Posterior cingulate gyrus (tissue), 11 donors: ENCODE measurements around the gene NR1D1.

ENCODE experiments used
- DNase-seq, 10 donors: peaks; one replicate each; pipeline versions ENCODE4 v3.0.0 to v3.0.0-alpha.2; 2020 to 2021; ENCODE audit warnings: mixed read lengths in 3 of 10
- intact Hi-C: fragments of 100-400 bp; cut with DNase I; formaldehyde crosslinking; loops from one replicate; pipeline ENCODE4 v1.15.1; 2023

Gene NR1D1

GRCh38 chr17:40068129-40068581 is 32.2 kb downstream of the NR1D1 start:
- peak in 3 of 10 donors; percentile 23 to 79 (median 76) for DNase-seq
- intact Hi-C loops = loop anchor here (2.0 kb wide), 1 partner anchor 41 kb away; no protein-coding TSS in a partner anchor

- intact Hi-C loops = loop anchor here (2.0 kb wide), 1 partner anchor 41 kb away; no protein-coding TSS in a partner anchor
Observed at GRCh38 chr17:40067710-40068109, 32.7 kb downstream of the NR1D1 start.

GRCh38 chr17:40065769-40066510 is 34.4 kb downstream of the NR1D1 start:
- intact Hi-C loops = no loop called here
- DNase-seq = peak in 4 of 10 donors; percentile 29 to 87 (median 54)

More at GRCh38 chr17:40067710-40068109, 32.7 kb downstream of the NR1D1 start:
- no peak for DNase-seq

- intact Hi-C loops = no loop called here
- DNase-seq = peak in 4 of 10 donors; percentile 29 to 81 (median 48)
Observed at GRCh38 chr17:40064971-40065768, 35.2 kb downstream of the NR1D1 start.

GRCh38 chr17:40063901-40064531 is 36.4 kb downstream of the NR1D1 start:
- intact Hi-C loops = no loop called here
- DNase-seq = peak in 5 of 10 donors; percentile 40 to 90 (median 50)

GRCh38 chr17:40063187-40063771 is 37.1 kb downstream of the NR1D1 start:
- DNase-seq = peak in 4 of 10 donors; percentile 29 to 91 (median 72)
- intact Hi-C loops = no loop called here

- DNase-seq = peak in 8 of 10 donors; percentile 63 to 96 (median 79)
- intact Hi-C loops = loop anchor here (1.0 kb wide), 1 partner anchor 13 kb away; no protein-coding TSS in a partner anchor
Observed at GRCh38 chr17:40062329-40063186, 37.8 kb downstream of the NR1D1 start, which contains the start of gene THRA. THRA (plus strand) TSS chr17:40062965; CDS start chr17:40074489, 11,524 bp downstream.

GRCh38 chr17:40061609-40062038 is 38.8 kb downstream of the NR1D1 start:
- DNase-seq = peak in 2 of 10 donors; percentile 59 to 71
- intact Hi-C loops = loop anchor here (1.0 kb wide), 1 partner anchor 14 kb away; no protein-coding TSS in a partner anchor

GRCh38 chr17:40060887-40061608 is 39.3 kb downstream of the NR1D1 start:
- peak in 4 of 10 donors; percentile 50 to 90 (median 86) for DNase-seq
- intact Hi-C loops = no loop called here

- intact Hi-C loops = no loop called here
Observed at GRCh38 chr17:40059729-40060475, 40.5 kb downstream of the NR1D1 start.

GRCh38 chr17:40058865-40059264 is 41.5 kb downstream of the NR1D1 start:
- intact Hi-C loops = no loop called here
- DNase-seq = no peak

More at GRCh38 chr17:40059729-40060475, 40.5 kb downstream of the NR1D1 start:
- DNase-seq = peak in 2 of 10 donors; percentile 62 to 83

GRCh38 chr17:40058186-40058784 is 42.1 kb downstream of the NR1D1 start:
- intact Hi-C loops = no loop called here
- DNase-seq = peak in 1 of 10 donors; percentile 17

- intact Hi-C loops = no loop called here
- peak in 7 of 10 donors; percentile 54 to 94 (median 71) for DNase-seq
Observed at GRCh38 chr17:40056379-40057015, 43.9 kb downstream of the NR1D1 start.
